Activated naive CD4-positive, alpha-beta T cell treated with anti-CD3 and anti-CD28 coated beads for 36 hours (primary cell): ENCODE data around the gene TNF. TPM values are rescaled to one million over a fixed set of nuclear protein-coding genes. Genes with fewer than 3 reads are reported as not detected.
A peak's percentile ranks its signal among the peaks of the same experiment; 100 is the strongest.

Experiments
- CTCF ChIA-PET: fragments of 350-600 bp; sonication (Branson Sonifier 250); formaldehyde crosslinking; loops from one replicate; lab custom pipeline; 2021; ENCODE audit warnings: antibody characterized with exemption; lab: Charles Lee
- DNase-seq: peaks from one replicate; pipeline ENCODE4 v3.0.0-alpha.2; 2020
- H3K27ac Mint-ChIP-seq: one replicate; pipeline ENCODE4 v1.8.0; 2021; ENCODE audit warnings: mild to moderate bottlenecking, mixed read lengths
- H3K27me3 Mint-ChIP-seq: one replicate; pipeline ENCODE4 v1.8.0; 2021; ENCODE audit warnings: low read depth, mixed read lengths
- H3K36me3 Mint-ChIP-seq: one replicate; pipeline ENCODE4 v1.8.0; 2021; ENCODE audit warnings: low read depth, mixed read lengths
- H3K4me1 Mint-ChIP-seq: one replicate; pipeline ENCODE4 v1.8.0; 2021; ENCODE audit warnings: low read depth, mixed read lengths
- H3K4me3 Mint-ChIP-seq: one replicate; pipeline ENCODE4 v1.8.0; 2021; ENCODE audit warnings: mild to moderate bottlenecking, moderate library complexity, mixed read lengths
- H3K9me3 Mint-ChIP-seq: one replicate; pipeline ENCODE4 v1.8.0; 2021; ENCODE audit warnings: mixed read lengths
- intact Hi-C: fragments of 100-400 bp; cut with micrococcal nuclease; formaldehyde crosslinking; loops from one replicate; pipeline ENCODE4 v1.15.1; 2023
- total RNA-seq, 2 experiments: library from RNA; stranded (reverse); gene quantifications; one replicate each; pipeline ENCODE4 v1.2.3, GENCODE V29; 2021

Gene TNF
- 10 to 100 TPM; 31.6 to 33.2 TPM for total RNA-seq

DNA sequence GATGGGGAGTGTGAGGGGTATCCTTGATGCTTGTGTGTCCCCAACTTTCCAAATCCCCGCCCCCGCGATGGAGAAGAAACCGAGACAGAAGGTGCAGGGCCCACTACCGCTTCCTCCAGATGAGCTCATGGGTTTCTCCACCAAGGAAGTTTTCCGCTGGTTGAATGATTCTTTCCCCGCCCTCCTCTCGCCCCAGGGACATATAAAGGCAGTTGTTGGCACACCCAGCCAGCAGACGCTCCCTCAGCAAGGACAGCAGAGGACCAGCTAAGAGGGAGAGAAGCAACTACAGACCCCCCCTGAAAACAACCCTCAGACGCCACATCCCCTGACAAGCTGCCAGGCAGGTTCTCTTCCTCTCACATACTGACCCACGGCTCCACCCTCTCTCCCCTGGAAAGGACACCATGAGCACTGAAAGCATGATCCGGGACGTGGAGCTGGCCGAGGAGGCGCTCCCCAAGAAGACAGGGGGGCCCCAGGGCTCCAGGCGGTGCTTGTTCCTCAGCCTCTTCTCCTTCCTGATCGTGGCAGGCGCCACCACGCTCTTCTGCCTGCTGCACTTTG, at the start of gene TNF:
Gene TNF, plus strand, starts transcription at position 231 of the 567 bp plus-strand sequence. Its CDS starts 177 bp downstream, at position 408.
- H3K27ac Mint-ChIP-seq = peak within 1 kb of the TSS; percentile 97
- H3K4me1 Mint-ChIP-seq = peaks cover 65% of the 10 kb centered on the region

DNA sequence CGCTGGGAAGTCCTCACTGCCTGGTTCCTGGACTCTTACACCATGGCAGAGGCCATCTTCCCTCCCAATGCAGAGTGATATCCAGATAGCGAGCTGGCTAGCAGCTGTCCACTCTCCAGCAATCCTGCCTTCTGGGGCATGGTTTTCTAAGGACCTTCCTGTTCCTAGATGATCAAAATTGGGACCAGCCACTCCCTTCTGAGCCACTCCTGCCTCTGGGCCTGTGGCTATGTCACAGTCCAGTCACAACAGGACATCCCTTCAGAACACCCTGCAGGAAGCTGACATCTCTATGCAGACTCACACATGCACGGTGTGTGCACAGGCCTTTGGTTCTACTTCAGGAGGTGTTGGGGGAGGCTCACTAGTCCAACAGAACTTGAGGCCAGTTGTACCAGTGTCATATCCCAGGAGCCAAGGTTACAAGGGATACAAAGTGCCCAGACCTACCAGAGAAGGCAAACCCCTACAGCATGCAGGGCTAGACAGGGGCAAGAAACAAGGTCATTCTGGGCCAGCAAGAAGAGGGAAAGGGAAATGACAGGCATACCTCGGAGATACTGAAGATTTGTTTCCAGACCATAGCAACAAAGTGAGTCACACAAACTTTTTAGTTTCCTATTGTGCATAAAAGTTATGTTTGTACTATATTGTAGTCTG, 49.3 kb upstream of the TNF start:
- Mint-ChIP-seq H3K36me3 (peaks cover 15% of the 10 kb centered on the region), H3K27me3 (no peaks in the 10 kb centered on the region), H3K4me1 (no peaks in the 10 kb centered on the region), H3K27ac (no peak overlapping the region), H3K9me3 (no peaks in the 10 kb centered on the region), H3K4me3 (no peak overlapping the region)
- intact Hi-C loops = no loop called here
- CTCF ChIA-PET = no interaction called here
- no peak for DNase-seq

More for the DNA sequence above, at the start of gene TNF:
- Mint-ChIP-seq H3K4me3 (peak within 1 kb of the TSS; percentile 94), H3K27me3 (no peaks in the 10 kb centered on the region), H3K36me3 (peaks cover 49% of the 10 kb centered on the region), H3K9me3 (no peaks in the 10 kb centered on the region)
- peak; percentile 87 for DNase-seq
- intact Hi-C loops = loop anchor here (5.0 to 10.0 kb wide), 2 partner anchors 162 to 1061 kb away; partner anchors contain the start of gene CLIC1
- CTCF ChIA-PET = interaction anchor here (0.7 to 19.5 kb wide), 5 partner anchors 10 to 24 kb away, joined by 3 to 618 read pairs (median 78); partner anchors contain the start of genes ATP6V1G2, DDX39B, LST1 and LTB

DNA sequence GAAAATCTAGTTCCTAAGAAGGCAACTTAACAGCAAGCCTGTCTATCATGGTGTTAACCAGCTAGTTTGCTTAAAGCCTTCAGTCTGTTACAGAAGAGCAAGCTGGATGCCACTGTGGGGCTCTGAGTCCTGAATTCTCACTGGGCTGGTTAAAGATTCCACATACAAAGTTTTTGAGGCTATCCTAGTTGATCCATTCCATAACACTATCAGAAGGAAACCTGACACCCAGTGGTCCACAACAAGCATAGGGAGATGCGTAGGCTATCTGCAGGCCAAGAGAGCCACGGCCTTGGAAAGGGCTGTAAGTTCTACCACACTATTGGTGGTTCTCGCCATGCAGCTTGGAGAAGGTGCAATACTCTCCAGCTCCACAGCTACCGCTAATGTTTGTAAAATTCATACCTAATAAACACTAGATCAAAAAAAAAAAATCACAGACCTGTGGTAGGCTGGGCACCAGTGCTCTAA, 47.0 kb upstream of the TNF start:
- H3K4me3 Mint-ChIP-seq = no peak overlapping the region
- peaks cover 12% of the 10 kb centered on the region for H3K4me1 Mint-ChIP-seq
- no peaks in the 10 kb centered on the region for H3K27me3 Mint-ChIP-seq
- CTCF ChIA-PET = interaction anchor here (0.8 to 1.2 kb wide), 2 partner anchors 13 to 70 kb away, joined by 4 to 7 read pairs; no protein-coding TSS in a partner anchor
- no peaks in the 10 kb centered on the region for H3K9me3 Mint-ChIP-seq
- intact Hi-C loops = no loop called here
- H3K36me3 Mint-ChIP-seq = peaks cover 32% of the 10 kb centered on the region
- DNase-seq = no peak
- no peak overlapping the region for H3K27ac Mint-ChIP-seq

DNA sequence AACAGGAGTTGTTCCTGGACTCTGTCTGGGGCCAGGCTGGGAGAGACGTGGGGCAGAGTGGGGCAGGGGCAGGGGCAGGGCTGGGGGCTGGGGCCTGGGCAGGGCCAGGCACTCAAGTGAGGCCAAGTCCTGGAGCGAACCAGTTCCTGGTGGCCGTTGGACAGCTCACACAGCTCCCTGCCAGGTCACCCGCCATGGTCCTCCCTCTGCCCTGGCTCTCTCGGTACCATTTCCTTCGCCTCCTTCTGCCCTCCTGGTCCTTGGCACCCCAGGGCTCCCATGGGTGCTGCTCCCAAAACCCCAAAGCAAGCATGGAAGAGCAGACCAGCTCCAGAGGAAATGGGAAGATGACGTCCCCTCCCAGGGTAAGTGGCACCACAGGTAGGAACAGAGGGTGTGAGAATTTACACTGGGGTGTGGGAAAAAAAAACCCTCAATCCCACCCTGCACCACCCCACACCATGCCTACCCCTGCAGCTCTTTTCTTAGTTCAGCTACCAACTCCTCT, 46.5 kb upstream of the TNF start, which contains the start of gene MCCD1:
Gene MCCD1, plus strand, starts transcription at position 142 of the 508 bp plus-strand sequence. Its CDS starts 53 bp downstream, at position 195.
- H3K27ac Mint-ChIP-seq = no peak within 1 kb of the TSS
- no peak within 1 kb of the TSS for H3K4me3 Mint-ChIP-seq
- H3K36me3 Mint-ChIP-seq = peaks cover 36% of the 10 kb centered on the region
- CTCF ChIA-PET = interaction anchor here (1.2 kb wide), 1 partner anchor 69 kb away, joined by 4 read pairs; no protein-coding TSS in a partner anchor
- no peaks in the 10 kb centered on the region for H3K9me3 Mint-ChIP-seq
- no peaks in the 10 kb centered on the region for H3K27me3 Mint-ChIP-seq
- DNase-seq = no peak
- peaks cover 16% of the 10 kb centered on the region for H3K4me1 Mint-ChIP-seq
- intact Hi-C loops = no loop called here

DNA sequence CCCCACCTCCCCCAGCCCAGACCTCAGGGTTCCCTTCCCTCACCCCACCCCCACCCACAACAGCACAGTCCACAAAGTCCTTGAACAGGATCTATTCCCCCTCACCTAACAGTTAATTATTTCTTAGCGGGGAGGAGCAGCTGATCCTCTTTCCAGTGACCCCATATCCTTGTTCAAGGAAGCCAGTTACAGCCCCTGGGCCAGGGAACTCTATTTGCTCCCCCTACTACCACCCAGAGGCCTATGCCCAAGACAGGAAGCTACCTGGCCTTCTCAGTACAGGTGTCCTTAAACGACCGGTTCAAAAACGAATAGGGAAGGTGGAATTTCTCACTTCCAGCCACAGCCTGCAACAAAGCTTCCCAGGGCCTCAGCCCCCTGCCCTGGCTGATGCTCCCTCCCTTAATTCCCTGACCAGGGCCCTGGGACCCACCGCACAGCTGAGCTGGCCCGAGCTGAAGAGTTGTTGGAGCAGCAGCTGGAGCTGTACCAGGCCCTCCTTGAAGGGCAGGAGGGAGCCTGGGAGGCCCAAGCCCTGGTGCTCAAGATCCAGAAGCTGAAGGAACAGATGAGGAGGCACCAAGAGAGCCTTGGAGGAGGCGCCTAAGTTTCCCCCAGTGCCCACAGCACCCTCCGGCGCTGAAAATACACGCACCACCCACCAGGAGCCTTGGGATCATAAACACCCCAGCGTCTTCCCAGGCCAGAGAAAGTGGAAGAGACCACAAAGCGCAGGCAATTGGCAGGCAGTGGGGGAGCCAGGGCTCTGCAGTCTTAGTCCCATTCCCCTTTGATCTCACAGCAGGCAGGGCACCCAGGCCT, 45.8 kb upstream of the TNF start:
- DNase-seq = no peak
- H3K27me3 Mint-ChIP-seq = no peaks in the 10 kb centered on the region
- no peak overlapping the region for H3K27ac Mint-ChIP-seq
- H3K4me3 Mint-ChIP-seq = no peak overlapping the region
- H3K36me3 Mint-ChIP-seq = peaks cover 42% of the 10 kb centered on the region
- intact Hi-C loops = no loop called here
- CTCF ChIA-PET = interaction anchor here (0.5 kb wide), 1 partner anchor 67 kb away, joined by 5 read pairs; no protein-coding TSS in a partner anchor
- no peaks in the 10 kb centered on the region for H3K9me3 Mint-ChIP-seq
- peaks cover 19% of the 10 kb centered on the region for H3K4me1 Mint-ChIP-seq

DNA sequence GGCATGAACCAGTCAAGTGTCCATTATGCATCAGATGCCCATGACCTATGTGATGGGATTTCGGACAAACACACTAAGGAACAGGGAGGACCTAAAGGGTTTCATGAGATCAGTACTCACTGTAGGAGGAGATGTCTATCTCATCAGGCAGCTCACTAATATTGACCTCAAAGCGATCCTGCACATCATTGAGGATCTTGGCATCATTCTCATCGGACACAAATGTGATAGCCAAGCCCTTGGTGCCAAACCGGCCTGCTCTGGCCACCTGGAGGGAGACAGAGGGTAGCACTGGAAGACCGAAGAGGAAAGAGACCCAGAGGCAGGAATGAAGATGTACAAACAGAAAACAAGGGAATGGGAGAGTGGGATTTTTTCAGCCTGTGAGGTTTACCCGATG, 44.7 kb upstream of the TNF start:
- H3K4me3 Mint-ChIP-seq = no peak overlapping the region
- H3K4me1 Mint-ChIP-seq = peaks cover 27% of the 10 kb centered on the region
- DNase-seq = no peak
- intact Hi-C loops = no loop called here
- H3K27ac Mint-ChIP-seq = no peak overlapping the region
- no peaks in the 10 kb centered on the region for H3K27me3 Mint-ChIP-seq
- H3K36me3 Mint-ChIP-seq = peaks cover 52% of the 10 kb centered on the region
- CTCF ChIA-PET = interaction anchor here (0.6 kb wide), 1 partner anchor 158 kb away, joined by 3 read pairs; no protein-coding TSS in a partner anchor
- no peaks in the 10 kb centered on the region for H3K9me3 Mint-ChIP-seq

DNA sequence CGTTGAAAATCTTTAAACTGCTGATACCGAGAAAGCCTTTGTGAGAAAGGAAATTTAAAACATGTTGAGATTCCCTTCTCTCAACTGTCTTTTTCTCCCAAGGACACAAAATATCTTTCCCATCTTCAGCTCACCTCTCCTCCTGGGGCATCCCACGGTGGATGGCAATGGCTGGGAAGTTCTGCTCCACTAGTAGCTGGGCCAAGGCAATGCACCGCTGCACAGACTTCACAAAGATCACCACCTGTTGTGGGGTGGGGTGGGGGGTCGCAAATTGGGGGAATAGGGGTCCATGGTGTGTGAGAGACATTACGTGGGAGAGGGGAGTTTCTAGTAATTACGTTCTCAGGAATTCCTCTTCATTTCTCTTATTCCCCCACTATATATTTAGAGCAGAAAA, 44.2 kb upstream of the TNF start:
- CTCF ChIA-PET = interaction anchor here (2.1 kb wide), 1 partner anchor 66 kb away, joined by 4 read pairs; no protein-coding TSS in a partner anchor
- H3K27ac Mint-ChIP-seq = no peak overlapping the region

DNA sequence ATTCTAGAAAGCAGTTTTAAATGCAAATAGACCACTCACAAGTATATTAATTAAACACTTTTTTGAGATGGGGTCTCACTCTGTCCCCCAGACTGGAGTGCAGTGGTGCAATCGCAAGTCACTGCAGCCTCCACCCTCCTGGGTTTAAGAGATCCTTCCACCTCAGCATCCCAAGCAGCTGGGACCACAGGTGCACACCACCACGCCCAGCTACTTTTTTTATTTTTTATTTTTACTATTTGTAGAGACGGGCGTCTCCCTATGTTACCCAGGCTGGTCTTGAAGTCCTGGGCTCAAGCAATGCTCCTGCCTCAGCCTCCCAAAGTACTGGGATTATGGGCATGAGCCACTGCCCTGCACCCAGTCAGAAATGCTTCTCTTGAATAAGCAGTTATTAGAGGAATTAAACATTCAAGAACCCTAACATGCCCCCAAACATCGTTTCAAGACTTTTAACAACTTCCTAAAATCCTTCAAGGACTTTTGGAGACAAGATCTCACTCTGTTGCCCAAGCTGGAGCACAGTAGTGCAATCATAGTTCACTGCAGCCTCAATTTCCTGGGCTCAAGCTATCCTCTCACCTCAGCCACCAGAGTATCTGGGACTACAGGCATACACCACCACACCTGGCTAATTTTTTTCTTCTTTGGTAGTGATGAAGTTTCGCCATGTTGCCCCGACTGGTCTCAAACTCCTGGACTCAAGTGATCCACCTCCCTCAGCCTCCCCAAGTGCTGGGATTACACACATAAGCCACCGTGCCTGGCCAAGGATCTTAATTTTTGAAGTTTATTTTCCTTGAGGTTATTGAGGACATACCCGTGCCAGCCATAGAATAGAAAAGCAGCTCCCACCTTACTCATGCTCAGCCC, 43.4 kb upstream of the TNF start:
- intact Hi-C loops = no loop called here
- no peak for DNase-seq
- Mint-ChIP-seq H3K27ac (peak overlapping the region; percentile 28), H3K4me3 (no peak overlapping the region), H3K4me1 (peaks cover 38% of the 10 kb centered on the region), H3K27me3 (no peaks in the 10 kb centered on the region), H3K36me3 (peaks cover 64% of the 10 kb centered on the region), H3K9me3 (no peaks in the 10 kb centered on the region)
- CTCF ChIA-PET = interaction anchor here (1.1 to 2.1 kb wide), 2 partner anchors 15 to 65 kb away, joined by 3 to 4 read pairs; no protein-coding TSS in a partner anchor

More for the DNA sequence above, 44.2 kb upstream of the TNF start:
- Mint-ChIP-seq H3K9me3 (no peaks in the 10 kb centered on the region), H3K27me3 (no peaks in the 10 kb centered on the region), H3K36me3 (peaks cover 57% of the 10 kb centered on the region), H3K4me3 (no peak overlapping the region), H3K4me1 (peaks cover 32% of the 10 kb centered on the region)
- DNase-seq = no peak
- intact Hi-C loops = no loop called here

DNA sequence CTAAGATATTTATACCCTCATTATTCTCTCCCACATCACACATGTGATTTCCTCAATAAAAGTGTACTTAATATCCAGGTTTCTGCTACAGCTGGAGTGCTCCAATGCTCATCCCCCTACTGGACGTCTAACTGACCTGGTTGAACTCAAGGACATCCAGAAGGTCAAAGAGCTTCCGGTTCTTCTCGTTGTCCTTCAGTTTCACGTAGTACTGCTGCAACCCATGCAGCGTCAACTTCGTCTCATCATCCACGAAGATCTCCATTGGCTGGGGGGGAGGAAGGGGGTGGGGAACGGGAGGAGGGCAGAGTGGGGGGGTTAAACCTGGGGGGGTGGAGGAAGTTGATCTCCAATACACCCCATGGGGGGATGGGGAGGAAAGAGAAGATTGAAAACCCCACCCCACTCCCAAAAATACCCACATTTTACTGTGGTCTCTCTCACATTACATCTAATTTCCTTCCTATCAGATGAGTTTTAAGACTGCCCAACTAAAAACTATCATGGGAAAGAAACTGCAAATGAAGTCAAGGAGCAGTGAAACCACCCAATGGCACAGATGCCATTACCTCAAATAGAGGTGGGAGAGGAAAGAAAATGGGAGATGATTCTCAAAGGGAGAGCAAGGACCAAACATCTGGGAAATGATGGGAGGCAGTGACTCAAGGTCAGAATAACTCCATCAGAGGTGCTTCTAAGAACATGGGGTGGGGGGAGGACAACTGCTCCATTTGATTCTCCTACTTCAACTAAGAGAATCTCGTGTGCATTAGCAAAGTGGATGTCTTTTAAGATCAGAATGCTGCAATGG, 42.5 kb upstream of the TNF start:
- H3K4me1 Mint-ChIP-seq = peaks cover 42% of the 10 kb centered on the region
- peaks cover 67% of the 10 kb centered on the region for H3K36me3 Mint-ChIP-seq
- no peaks in the 10 kb centered on the region for H3K9me3 Mint-ChIP-seq
- intact Hi-C loops = no loop called here
- no peaks in the 10 kb centered on the region for H3K27me3 Mint-ChIP-seq
- no peak overlapping the region for H3K4me3 Mint-ChIP-seq
- peak overlapping the region; percentile 21 for H3K27ac Mint-ChIP-seq
- no peak for DNase-seq
- CTCF ChIA-PET = interaction anchor here (1.1 to 2.1 kb wide), 2 partner anchors 16 to 64 kb away, joined by 3 to 4 read pairs; no protein-coding TSS in a partner anchor

DNA sequence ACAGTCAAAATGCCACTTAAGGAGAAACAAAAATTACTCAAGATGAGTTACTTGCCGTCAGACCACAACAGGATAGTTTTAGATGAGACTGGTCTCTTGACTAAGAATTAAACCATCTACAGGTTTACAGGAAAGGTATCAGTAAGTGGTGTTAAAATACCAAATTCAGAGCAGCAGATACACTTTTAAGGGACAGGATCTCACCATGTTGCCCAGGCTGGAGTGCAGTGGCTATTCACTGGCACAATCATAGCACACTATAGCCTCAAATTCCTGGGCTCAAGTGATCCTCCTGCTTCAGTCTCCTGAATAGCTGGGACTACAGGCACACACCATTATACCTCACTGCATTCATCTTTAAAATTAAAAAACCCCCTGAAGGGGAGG, 41.9 kb upstream of the TNF start:
- peak overlapping the region; percentile 21 for H3K27ac Mint-ChIP-seq
- DNase-seq = no peak
- H3K27me3 Mint-ChIP-seq = no peaks in the 10 kb centered on the region
- peaks cover 46% of the 10 kb centered on the region for H3K4me1 Mint-ChIP-seq
- CTCF ChIA-PET = no interaction called here
- intact Hi-C loops = no loop called here
- H3K4me3 Mint-ChIP-seq = no peak overlapping the region
- H3K36me3 Mint-ChIP-seq = peaks cover 71% of the 10 kb centered on the region
- H3K9me3 Mint-ChIP-seq = no peaks in the 10 kb centered on the region
